Urinary bladder (tissue), 4 donors: ENCODE results near the gene HDX. TPM values are rescaled to one million over a fixed set of nuclear protein-coding genes. Genes with fewer than 3 reads are reported as not detected.

Experiments
- DNase-seq: peaks from one replicate; pipeline ENCODE4 v3.0.0-alpha.2; 2015; ENCODE audit errors: extremely low spot score
- H3K27ac ChIP-seq: one replicate; pipeline ENCODE4 v1.5.1; 2013; ENCODE audit warnings: low read depth, mild to moderate bottlenecking, moderate library complexity
- H3K36me3 ChIP-seq: one replicate; pipeline ENCODE4 v1.6.1; 2013; ENCODE audit warnings: mild to moderate bottlenecking, moderate library complexity; ENCODE audit not compliant: insufficient read depth
- H3K4me1 ChIP-seq: one replicate; pipeline ENCODE4 v1.6.1; 2013; ENCODE audit warnings: mild to moderate bottlenecking, moderate library complexity; ENCODE audit not compliant: insufficient read depth
- H3K4me3 ChIP-seq: one replicate; pipeline ENCODE4 v1.5.1; 2013; ENCODE audit warnings: low read depth, low read length
- WGBS: extraction: QIAGEN DNeasy Blood & Tissue Kit; methylation state at CpG from one replicate; pipeline ENCODE4 v1.1.7; 2013; 5-methylcytosine and 5-hydroxymethylcytosine counted together
- polyA plus RNA-seq: library from polyadenylated mRNA; stranded (reverse); fragments of 200-250 nt; gene quantifications from one replicate; pipeline ENCODE4 v1.2.3, GENCODE V29; 2013
- total RNA-seq: library from RNA; depleted of rRNA; stranded (reverse); fragments of >200 nt; gene quantifications from one replicate; pipeline ENCODE4 v1.2.3, GENCODE V29; 2014
- donor health status: healthy with polysubstance abuse.
- donor health status: healthy.

The HDX gene
- total and polyA plus RNA-seq, 2 donors = 2.1 to 15.9 TPM

GRCh38 chrX:84415140-84415539 lies 87.1 kb downstream of the HDX start:
- DNase-seq = no peak

DNA sequence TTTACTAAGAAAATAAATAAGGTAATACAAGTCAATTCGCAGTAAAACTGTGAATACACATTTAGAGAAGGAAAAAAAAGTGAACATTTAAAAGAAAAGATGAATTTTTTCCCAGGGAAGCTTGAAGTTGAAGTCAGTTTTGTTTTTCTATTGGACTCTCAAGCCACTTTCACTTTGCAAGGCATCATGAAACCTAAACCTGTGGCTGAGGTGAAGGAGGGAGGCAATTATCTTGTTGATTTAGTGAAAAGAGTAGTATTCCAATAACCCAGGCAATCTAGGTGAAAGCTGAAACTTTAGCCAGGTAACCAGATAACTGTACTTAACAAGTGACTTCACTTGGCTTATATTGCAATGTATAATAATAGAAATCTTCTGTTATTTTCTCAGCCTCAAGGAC lies 138.6 kb downstream of the HDX start:
- Histone ChIP-seq H3K4me3 (no peak overlapping the region), H3K36me3 (no peaks in the 10 kb centered on the region), H3K4me1 (no peaks in the 10 kb centered on the region), H3K27ac (no peak overlapping the region)
- 50% methylated on average over 1 of the region's 1 CpG for WGBS
- no peak for DNase-seq

More at GRCh38 chrX:84415140-84415539, 87.1 kb downstream of the HDX start:
- no peaks in the 10 kb centered on the region for H3K4me1 ChIP-seq
- no peak overlapping the region for H3K4me3 ChIP-seq
- no peaks in the 10 kb centered on the region for H3K36me3 ChIP-seq
- no peak overlapping the region for H3K27ac ChIP-seq

DNA sequence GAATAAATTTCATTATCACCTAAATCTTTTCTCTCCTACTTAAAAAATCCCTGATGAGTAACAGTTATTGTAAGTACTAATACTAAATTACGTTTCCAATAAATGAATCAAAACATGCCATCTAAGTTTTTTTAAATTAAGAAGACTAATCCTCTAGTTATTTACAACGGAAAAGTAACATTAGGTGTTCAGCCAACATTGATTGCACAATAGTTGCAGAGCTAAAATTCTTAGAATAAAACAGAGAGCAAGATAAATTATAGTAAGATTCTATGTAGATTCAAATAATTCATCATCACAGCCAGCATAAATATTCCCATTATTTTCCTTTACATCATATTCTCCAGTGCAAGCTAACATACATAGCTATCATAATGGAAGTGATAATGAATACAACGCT lies 139.2 kb downstream of the HDX start:
- DNase-seq = no peak
- Histone ChIP-seq H3K27ac (no peak overlapping the region), H3K4me3 (no peak overlapping the region), H3K36me3 (no peaks in the 10 kb centered on the region), H3K4me1 (no peaks in the 10 kb centered on the region)
- WGBS = 49% methylated on average over 3 of the region's 3 CpGs

DNA sequence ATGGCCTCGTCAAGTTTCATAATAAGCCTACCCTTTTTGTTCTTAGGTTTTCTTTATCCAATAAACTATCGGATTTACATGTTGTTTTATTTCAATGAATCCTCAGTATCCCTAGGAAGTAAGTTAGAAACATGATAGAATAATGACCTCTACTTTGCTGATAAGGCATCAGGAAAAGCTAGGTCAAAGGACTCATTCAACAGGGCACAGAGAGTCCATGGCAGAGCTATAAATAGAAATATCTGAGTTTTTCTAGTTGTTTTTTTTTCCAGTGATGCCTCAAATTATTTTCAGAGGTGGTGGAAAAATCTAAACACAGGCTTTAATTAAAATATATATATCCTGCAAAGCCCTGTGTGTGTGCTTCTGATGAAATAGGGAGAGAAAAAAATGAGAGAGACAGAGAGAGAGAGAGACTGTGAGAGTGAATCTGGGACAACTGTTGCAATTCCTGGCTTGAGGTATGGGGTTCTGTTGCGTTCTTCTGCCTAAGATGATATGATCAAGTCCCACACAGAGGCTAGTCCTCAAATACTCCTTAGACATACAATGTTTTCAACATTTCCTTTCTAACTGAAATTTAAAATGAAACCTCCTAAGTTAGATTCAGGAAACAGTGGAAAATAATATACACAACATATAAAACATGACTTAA lies 139.9 kb downstream of the HDX start:
- no peaks in the 10 kb centered on the region for H3K36me3 ChIP-seq
- WGBS = 60% methylated on average over 3 of the region's 3 CpGs
- no peak overlapping the region for H3K4me3 ChIP-seq
- no peak for DNase-seq
- no peaks in the 10 kb centered on the region for H3K4me1 ChIP-seq
- no peak overlapping the region for H3K27ac ChIP-seq

GRCh38 chrX:84358271-84358670 lies 144.0 kb downstream of the HDX start:
- DNase-seq = no peak
- WGBS = 85% methylated on average over 1 of the region's 1 CpG
- no peak overlapping the region for H3K27ac ChIP-seq
- H3K4me1 ChIP-seq = no peaks in the 10 kb centered on the region
- no peaks in the 10 kb centered on the region for H3K36me3 ChIP-seq
- no peak overlapping the region for H3K4me3 ChIP-seq

DNA sequence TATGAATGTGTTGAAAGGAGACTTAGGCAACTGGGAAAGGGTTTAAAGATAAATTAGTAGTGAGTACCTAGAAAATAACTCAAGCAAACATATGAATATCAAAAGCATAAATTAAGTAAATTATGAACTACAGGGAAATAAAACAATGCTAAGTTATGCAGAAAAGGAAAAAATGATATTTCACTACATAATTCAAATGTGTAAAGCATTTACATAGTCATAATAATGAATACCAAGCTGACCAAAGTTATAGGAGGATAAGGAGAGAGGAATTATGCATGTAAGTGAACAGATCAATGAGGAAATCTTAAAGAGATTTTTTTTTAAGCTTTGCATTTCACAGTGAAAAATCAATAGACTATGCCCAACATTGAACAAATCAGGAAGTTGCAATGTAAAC lies 145.0 kb downstream of the HDX start:
- DNase-seq = no peak
- H3K4me1 ChIP-seq = no peaks in the 10 kb centered on the region
- H3K4me3 ChIP-seq = no peak overlapping the region

GRCh38 chrX:84340968-84341367 lies 161.3 kb downstream of the HDX start:
- Histone ChIP-seq H3K27ac (no peak overlapping the region), H3K4me3 (no peak overlapping the region), H3K4me1 (no peaks in the 10 kb centered on the region), H3K36me3 (no peaks in the 10 kb centered on the region)
- 82% methylated on average over 1 of the region's 1 CpG for WGBS
- no peak for DNase-seq

More for the DNA sequence above, 145.0 kb downstream of the HDX start:
- Histone ChIP-seq H3K36me3 (no peaks in the 10 kb centered on the region), H3K27ac (no peak overlapping the region)

DNA sequence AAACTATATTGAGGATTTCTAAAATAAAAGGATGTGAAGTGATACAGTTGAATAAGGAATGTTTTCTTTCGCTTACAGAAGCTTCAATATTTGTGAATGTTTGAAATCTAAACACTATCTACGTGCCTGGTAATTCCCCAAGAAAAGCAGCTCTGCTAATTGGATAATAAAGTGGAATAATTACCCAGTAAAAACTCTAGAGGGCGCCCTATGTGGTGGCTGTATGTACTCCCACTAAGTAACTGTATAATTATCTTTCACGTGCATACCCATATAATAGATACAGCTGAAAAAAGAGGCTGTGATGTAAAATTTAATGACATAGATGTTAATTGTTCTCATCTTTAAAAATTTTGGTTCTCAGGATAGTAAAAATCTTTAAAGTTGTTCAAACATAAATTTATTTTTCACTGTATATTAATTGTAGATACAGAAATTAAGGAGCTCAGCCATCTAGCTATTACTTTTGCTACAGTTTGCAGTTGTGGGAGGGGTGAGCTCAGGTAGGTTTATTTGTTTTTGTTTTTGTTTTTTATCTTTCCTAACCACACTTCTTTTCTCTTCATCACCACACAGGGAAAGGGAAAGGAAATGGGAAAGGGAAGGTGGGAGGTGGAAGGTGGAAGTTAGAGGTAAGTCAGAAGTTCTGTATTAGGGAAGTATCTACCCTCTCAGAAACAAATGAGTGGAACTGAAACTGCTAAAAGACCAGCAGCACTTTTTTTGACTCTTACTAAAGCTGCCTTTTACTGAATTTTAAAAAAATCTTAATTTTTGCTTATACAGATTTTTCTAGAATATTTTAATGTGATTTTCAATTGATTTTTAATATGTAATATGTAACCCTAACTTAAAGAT lies 162.5 kb downstream of the HDX start:
- Histone ChIP-seq H3K27ac (no peak overlapping the region), H3K36me3 (no peaks in the 10 kb centered on the region), H3K4me3 (no peak overlapping the region), H3K4me1 (no peaks in the 10 kb centered on the region)
- WGBS = 31% methylated on average over 4 of the region's 4 CpGs
- no peak for DNase-seq

GRCh38 chrX:84336646-84337045 lies 165.6 kb downstream of the HDX start:
- Histone ChIP-seq H3K27ac (no peak overlapping the region), H3K4me1 (no peaks in the 10 kb centered on the region), H3K36me3 (no peaks in the 10 kb centered on the region), H3K4me3 (no peak overlapping the region)
- DNase-seq = no peak
- 95% methylated on average over 3 of the region's 3 CpGs for WGBS

DNA sequence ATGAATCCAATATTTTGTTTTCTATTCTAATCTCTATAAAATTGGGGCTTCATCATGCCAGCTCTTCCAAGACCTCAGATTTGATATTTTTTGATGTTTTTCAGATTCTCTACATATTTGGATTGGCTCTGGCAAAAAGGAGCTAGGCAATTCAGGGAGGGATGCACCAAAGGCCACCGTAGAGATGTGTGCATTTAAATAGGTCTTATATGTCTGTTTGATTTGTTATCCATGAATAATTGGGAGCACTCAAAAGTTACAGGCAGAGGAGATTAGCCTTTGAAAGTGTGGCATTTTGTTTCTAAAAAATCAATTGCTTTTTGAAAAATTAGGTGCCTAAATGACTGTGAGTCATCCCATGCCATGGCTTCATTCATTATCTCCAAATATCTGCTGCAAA lies 167.1 kb downstream of the HDX start:
- Histone ChIP-seq H3K4me1 (no peaks in the 10 kb centered on the region), H3K27ac (no peak overlapping the region), H3K4me3 (no peak overlapping the region), H3K36me3 (no peaks in the 10 kb centered on the region)
- DNase-seq = no peak
- 54% methylated on average over 1 of the region's 1 CpG for WGBS

DNA sequence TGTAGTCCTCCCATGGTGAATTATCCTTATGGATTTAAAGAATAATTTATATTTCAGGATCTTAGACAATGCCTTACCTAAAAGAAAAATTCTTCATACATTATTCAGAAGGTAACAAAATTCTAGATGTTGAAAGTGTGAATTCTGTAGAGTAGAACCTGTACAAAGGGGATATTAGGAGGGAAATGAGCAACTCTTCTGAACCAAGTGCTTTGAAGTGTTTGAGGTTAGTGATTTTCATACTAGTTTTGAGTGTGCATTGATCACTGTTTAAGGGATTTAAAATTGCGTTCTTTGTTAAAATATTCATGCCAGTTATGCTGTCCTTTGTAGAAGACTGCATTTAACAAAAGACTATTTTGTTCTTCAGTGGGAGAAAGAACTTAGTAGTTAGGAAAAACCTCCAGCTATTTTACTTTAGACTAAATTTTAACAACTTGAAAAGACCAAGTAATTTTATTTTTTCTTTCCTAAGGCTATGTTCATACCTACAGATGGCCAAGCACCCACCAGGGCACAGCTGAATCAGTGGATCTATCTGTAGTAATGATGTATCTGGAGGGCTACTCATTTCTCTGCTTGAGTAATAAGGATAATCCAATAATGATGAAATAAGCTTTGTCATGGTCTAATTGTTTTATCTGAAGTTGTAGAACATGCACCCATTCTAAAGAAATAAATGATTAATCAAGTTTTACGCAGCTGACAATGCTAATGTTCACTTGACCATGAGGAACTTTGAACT lies 180.0 kb downstream of the HDX start:
- H3K4me1 ChIP-seq = no peaks in the 10 kb centered on the region
- H3K36me3 ChIP-seq = no peaks in the 10 kb centered on the region
- no peak for DNase-seq
- H3K27ac ChIP-seq = no peak overlapping the region
- WGBS = 95% methylated on average over 2 of the region's 2 CpGs
- H3K4me3 ChIP-seq = no peak overlapping the region

DNA sequence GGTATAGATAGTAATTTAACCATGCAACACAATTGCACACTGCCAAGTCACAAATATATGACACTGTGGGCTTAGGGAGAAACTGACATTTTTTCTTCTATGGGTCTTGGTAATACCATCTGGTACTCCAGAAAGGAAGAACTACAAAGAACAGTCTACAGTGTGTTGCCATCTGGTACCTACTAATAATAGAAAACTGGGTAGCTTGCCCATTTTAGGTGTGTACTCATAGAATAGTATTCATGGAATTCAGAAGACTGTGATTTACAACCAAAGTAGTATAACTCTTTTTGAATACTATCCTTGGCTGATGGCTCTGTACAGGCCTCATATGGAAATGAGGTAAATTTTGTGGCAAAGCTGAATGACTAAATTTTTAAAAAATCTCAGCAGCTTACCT lies 181.6 kb downstream of the HDX start:
- H3K4me1 ChIP-seq = no peaks in the 10 kb centered on the region
- H3K4me3 ChIP-seq = no peak overlapping the region
- DNase-seq = no peak
- H3K27ac ChIP-seq = no peak overlapping the region
- no peaks in the 10 kb centered on the region for H3K36me3 ChIP-seq

DNA sequence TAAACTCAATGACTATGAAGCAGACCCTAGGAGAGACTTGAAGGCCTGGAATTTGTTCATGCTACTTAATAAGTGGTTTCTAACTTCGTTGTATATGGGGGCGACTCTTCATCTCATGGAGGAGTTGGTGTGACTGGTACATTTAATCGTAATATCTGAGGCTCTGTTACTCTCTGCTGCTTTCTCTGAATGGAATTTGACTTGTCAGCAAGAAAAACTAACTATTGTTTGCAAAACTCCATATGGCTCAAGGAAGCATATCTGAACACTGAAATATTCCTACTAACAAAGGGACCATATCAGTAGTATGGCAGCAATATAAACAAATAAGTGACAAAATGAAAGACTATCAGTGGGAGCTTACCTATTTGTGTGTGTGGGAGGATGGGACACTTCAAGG lies 182.2 kb downstream of the HDX start:
- Histone ChIP-seq H3K4me1 (no peaks in the 10 kb centered on the region), H3K27ac (no peak overlapping the region), H3K36me3 (no peaks in the 10 kb centered on the region), H3K4me3 (no peak overlapping the region)
- no peak for DNase-seq
- 75% methylated on average over 3 of the region's 3 CpGs for WGBS

DNA sequence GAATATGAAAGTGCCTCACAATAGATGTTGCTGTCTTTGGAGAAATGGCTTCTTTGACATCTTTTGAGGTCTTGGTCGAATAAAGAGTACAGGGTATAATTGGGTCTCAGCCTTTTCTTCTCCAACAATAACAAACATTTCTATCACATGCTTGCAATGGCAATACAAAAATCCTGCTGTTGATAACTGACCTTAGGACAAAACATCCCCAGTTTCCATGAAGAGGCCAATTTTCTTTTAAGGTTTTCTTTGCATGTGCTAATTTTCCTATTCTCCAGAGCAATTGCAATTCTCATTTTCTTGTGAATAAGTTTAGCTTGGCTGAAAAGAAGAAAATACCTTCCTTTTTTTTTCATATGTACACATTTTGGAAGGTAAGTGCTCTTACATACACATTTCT lies 183.6 kb downstream of the HDX start:
- Histone ChIP-seq H3K4me1 (no peaks in the 10 kb centered on the region), H3K27ac (no peak overlapping the region)

More for the DNA sequence above, 183.6 kb downstream of the HDX start:
- H3K36me3 ChIP-seq = no peaks in the 10 kb centered on the region
- 81% methylated on average over 1 of the region's 1 CpG for WGBS
- H3K4me3 ChIP-seq = no peak overlapping the region
- no peak for DNase-seq
